Body of pancreas (tissue), 4 donors: Measurements from ENCODE around the gene CD8A. TPM values are rescaled to one million over a fixed set of nuclear protein-coding genes. Genes with fewer than 3 reads are reported as not detected.
"Not testable (repeated sequence)": the region's sequence is repeated elsewhere in the genome, so short reads cannot be mapped to it uniquely, and the experiment has no call there.

Experiments used
- ATAC-seq: fragments of 150-250 bp; one replicate; pipeline ENCODE4 v1.9.1; 2016
- DNase-seq, 4 donors: peaks; one replicate each; pipeline ENCODE4 v3.0.0-alpha.2; 2019
- H3K27ac ChIP-seq, 4 donors: fragments of 200-600 bp; sonication (generic); 1 replicate in 3 of 4; 2 replicates in 1 of 4; pipeline versions ENCODE4 v1.5.1 to v1.6.1; 2016 to 2019; ENCODE audit warnings: mild to moderate bottlenecking in 1 of 4, mixed read lengths in 1 of 4, moderate library complexity in 1 of 4
- H3K27me3 ChIP-seq, 2 donors: fragments of 200-600 bp; sonication (generic); one replicate each; pipeline ENCODE4 v1.6.0; 2016; ENCODE audit warnings: mild to moderate bottlenecking in 1 of 2
- H3K36me3 ChIP-seq, 2 donors: fragments of 200-600 bp; sonication (generic); replicated peaks in 1 of 2; 2 replicates each; pipeline ENCODE4 v1.5.1; 2016; ENCODE audit warnings: low read depth in 2 of 2; ENCODE audit not compliant: insufficient read depth in 1 of 2
- H3K4me1 ChIP-seq: fragments of 200-600 bp; sonication (generic); one replicate; pipeline ENCODE4 v1.6.0; 2016
- H3K4me3 ChIP-seq, 2 donors: fragments of 200-600 bp; sonication (generic); 1 replicate in 1 of 2; 2 replicates in 1 of 2; pipeline ENCODE4 v1.5.1; 2016 to 2019
- H3K9me3 ChIP-seq, 3 donors: fragments of 200-600 bp; sonication (generic); 1 replicate in 2 of 3; 2 replicates in 1 of 3; pipeline ENCODE4 v1.5.1; 2016
- WGBS, 2 donors: methylation state at CpG; one replicate each; pipeline ENCODE4 v1.1.5; 2017; 5-methylcytosine and 5-hydroxymethylcytosine counted together
- intact Hi-C: fragments of 100-400 bp; cut with DNase I; formaldehyde crosslinking; loops from one replicate; pipeline ENCODE4 v1.15.1; 2023
- total RNA-seq, 2 donors: library from RNA; depleted of rRNA; stranded (reverse); fragments of >200 nt; gene quantifications; one replicate each; pipeline ENCODE4 v1.1.0, GENCODE V29; 2016

The CD8A gene
- total RNA-seq, 2 donors from 2014 or later = 1.8 to 2.0 TPM

GRCh38 chr2:86734896-86735295 lies 55.8 kb downstream of the CD8A start:
- H3K27me3 ChIP-seq, H3K4me1 ChIP-seq, H3K36me3 ChIP-seq, H3K4me3 ChIP-seq, H3K9me3 ChIP-seq, intact Hi-C loops, ATAC-seq, DNase-seq, H3K27ac ChIP-seq: not testable (repeated sequence)
- WGBS, 2 donors = no CpG with 5 or more reads among the region's 1 CpG

Other genes with a start within 250 kb of the CD8A start
- gene CHMP3, start 227.5 kb downstream of the CD8A start, total RNA-seq = 10 to 100 TPM; 64.6 to 70.0 TPM
- 10 to 100 TPM; 16.2 to 44.4 TPM for gene RNF103, start 167.0 kb downstream of the CD8A start, total RNA-seq
- 10 to 100 TPM; 27.4 to 28.5 TPM for gene RMND5A, start 70.6 kb downstream of the CD8A start, total RNA-seq
- gene CD8B, start 71.0 kb upstream of the CD8A start, total RNA-seq = 1 to 10 TPM in 1 of 2 donors, not detected in 1; 5.7 TPM
- under 1 TPM in 1 of 2 donors, not detected in 1; 0.78 TPM for gene RGPD1, start 151.2 kb upstream of the CD8A start, total RNA-seq
- gene PLGLB1, start 230.9 kb upstream of the CD8A start, total RNA-seq = 1 to 10 TPM; 3.4 to 4.6 TPM